Limb (tissue), 2 donors: ENCODE data around the gene SPATA16.

Experiments
- DNase-seq, 2 donors: peaks; one replicate each; pipeline ENCODE4 v3.0.0-alpha.2; 2016; ENCODE audit errors: extremely low spot score in 2 of 2

The SPATA16 gene

GRCh38 chr3:172839679-172840078, 301.4 kb downstream of the SPATA16 start:
- no peak for DNase-seq
